Kidney (tissue), 14 donors: ENCODE data around the gene PTPRM. TPM values are rescaled to one million over a fixed set of nuclear protein-coding genes. Genes with fewer than 3 reads are reported as not detected.

Experiments
- DNase-seq, 5 donors: peaks; one replicate each; pipeline ENCODE4 v3.0.0-alpha.2; 2013 to 2020
- FAIRE-seq: peaks from 2 replicates; lab custom pipeline; 2012; peaks lifted over from hg19 to GRCh38; lab: Jason Lieb, UNC
- H3K27ac ChIP-seq, 2 donors: one replicate each; pipeline ENCODE4 v1.7.0; 2013; ENCODE audit warnings: low read depth in 2 of 2, low read length in 2 of 2, inconsistent platforms in 1 of 2
- H3K27me3 ChIP-seq: one replicate; pipeline ENCODE4 v1.7.1; 2013; ENCODE audit warnings: low read length, inconsistent platforms; ENCODE audit not compliant: control insufficient read depth, insufficient read depth
- H3K36me3 ChIP-seq, 3 donors: one replicate each; pipeline versions ENCODE4 v1.7.0 to v1.7.1; 2013; ENCODE audit warnings: low read length in 3 of 3, control low read depth in 1 of 3, inconsistent platforms in 1 of 3; ENCODE audit not compliant: insufficient read depth in 3 of 3, control insufficient read depth in 2 of 3
- H3K4me1 ChIP-seq, 3 donors: one replicate each; pipeline versions ENCODE4 v1.7.0 to v1.7.1; 2013; ENCODE audit warnings: low read length in 3 of 3, inconsistent platforms in 1 of 3, low read depth in 1 of 3; ENCODE audit not compliant: control insufficient read depth in 2 of 3, insufficient read depth in 2 of 3
- H3K4me3 ChIP-seq, 3 donors: one replicate each; pipeline versions ENCODE4 v1.7.0 to v1.8.1; 2013; ENCODE audit warnings: low read length in 3 of 3, control low read depth in 1 of 3, inconsistent platforms in 1 of 3
- H3K9ac ChIP-seq, 3 donors: one replicate each; pipeline versions ENCODE4 v1.7.0 to v1.7.1; 2013; ENCODE audit warnings: low read length in 3 of 3, control low read depth in 1 of 3, inconsistent platforms in 1 of 3
- H3K9me3 ChIP-seq, 3 donors: one replicate each; pipeline versions ENCODE4 v1.7.0 to v1.7.1; 2013; ENCODE audit warnings: low read length in 3 of 3, control low read depth in 1 of 3, inconsistent platforms in 1 of 3; ENCODE audit not compliant: control insufficient read depth in 2 of 3, insufficient read depth in 1 of 3
- CTCF ChIP-seq: IDR thresholded peaks from 3 replicates; pipeline ENCODE4 v1.5.1; 2012; ENCODE audit warnings: mild to moderate bottlenecking, moderate library complexity, borderline replicate concordance; ENCODE audit not compliant: insufficient read depth; ENCODE audit errors: extremely low read depth
- intact Hi-C: fragments of 100-400 bp; cut with DNase I; formaldehyde crosslinking; loops from one replicate; pipeline ENCODE4 v1.11.1; 2022
- polyA plus RNA-seq: library from polyadenylated mRNA; stranded (reverse); fragments of 350-450 nt; fragmentation: Illumina TruSeq; extraction: RNeasy Lipid Tissue Mini Kit (QIAGEN cat#74804); gene quantifications from one replicate; pipeline ENCODE4 v1.2.3, GENCODE V29; 2014; ENCODE audit warnings: low read depth, low replicate concordance; ENCODE audit not compliant: insufficient read depth
- total RNA-seq: library from RNA; stranded (reverse); fragmentation: NEBNext Ultra II Directional; extraction: Animal tissue kit (Norgen Biotek cat#: 25700); gene quantifications from one replicate; pipeline ENCODE4 v1.2.1, GENCODE V29; 2021
- donor health status: control.
- donor health status: control.
- donor health status: control.
- donor health status: control.
- donor health status: control.
- donor health status: DM: yes; HTN: yes; CAD: no.
- donor health status: Normal renal cell carcinoma (clear cell type).

The PTPRM gene
- total and polyA plus RNA-seq, 2 donors from 2014 or later, result 52.4 to 98.9 TPM

GRCh38 chr18:7974200-7974874 is 407.2 kb downstream of the PTPRM start:
- FAIRE-seq (no peak), DNase-seq (no peak)
- intact Hi-C loops, result no loop called here
- no peak overlapping the region for H3K9ac ChIP-seq
- no peaks in the 10 kb centered on the region for H3K9me3 ChIP-seq
- no peak for TF ChIP-seq CTCF
- no peak overlapping the region for H3K27ac ChIP-seq
- H3K36me3 ChIP-seq, result no peaks in the 10 kb centered on the region
- no peak overlapping the region for H3K4me3 ChIP-seq
- no peaks in the 10 kb centered on the region for H3K4me1 ChIP-seq
- no peaks in the 10 kb centered on the region for H3K27me3 ChIP-seq

- H3K9ac ChIP-seq, result no peak overlapping the region
- H3K36me3 ChIP-seq, result no peaks in the 10 kb centered on the region
- no peak for FAIRE-seq
- intact Hi-C loops, result no loop called here
- H3K27ac ChIP-seq, result no peak overlapping the region
- H3K4me3 ChIP-seq, result no peak overlapping the region
- TF ChIP-seq CTCF, result no peak
- H3K9me3 ChIP-seq, result no peaks in the 10 kb centered on the region
- H3K4me1 ChIP-seq, result no peaks in the 10 kb centered on the region
- no peak for DNase-seq
- H3K27me3 ChIP-seq, result no peaks in the 10 kb centered on the region
Observed at GRCh38 chr18:7977897-7978296, 410.8 kb downstream of the PTPRM start.

GRCh38 chr18:7978834-7979233 is 411.7 kb downstream of the PTPRM start:
- H3K27me3 ChIP-seq, result no peaks in the 10 kb centered on the region
- intact Hi-C loops, result no loop called here
- no peak overlapping the region for H3K9ac ChIP-seq
- TF ChIP-seq CTCF, result no peak
- H3K9me3 ChIP-seq, result no peaks in the 10 kb centered on the region
- no peak overlapping the region for H3K4me3 ChIP-seq
- H3K36me3 ChIP-seq, result no peaks in the 10 kb centered on the region
- H3K27ac ChIP-seq, result no peak overlapping the region
- H3K4me1 ChIP-seq, result no peaks in the 10 kb centered on the region
- DNase-seq (peak in 1 of 5 donors; percentile 29), FAIRE-seq (no peak)

GRCh38 chr18:7979714-7980113 is 412.6 kb downstream of the PTPRM start:
- intact Hi-C loops, result no loop called here

More at GRCh38 chr18:7979714-7980113, 412.6 kb downstream of the PTPRM start:
- no peaks in the 10 kb centered on the region for H3K27me3 ChIP-seq
- no peak for TF ChIP-seq CTCF
- FAIRE-seq (no peak), DNase-seq (no peak)
- no peak overlapping the region for H3K27ac ChIP-seq
- H3K9ac ChIP-seq, result no peak overlapping the region
- H3K36me3 ChIP-seq, result no peaks in the 10 kb centered on the region
- H3K4me1 ChIP-seq, result no peaks in the 10 kb centered on the region
- no peak overlapping the region for H3K4me3 ChIP-seq
- H3K9me3 ChIP-seq, result no peaks in the 10 kb centered on the region
